ENCODE data around the gene CGN.

CGN gene

DNA sequence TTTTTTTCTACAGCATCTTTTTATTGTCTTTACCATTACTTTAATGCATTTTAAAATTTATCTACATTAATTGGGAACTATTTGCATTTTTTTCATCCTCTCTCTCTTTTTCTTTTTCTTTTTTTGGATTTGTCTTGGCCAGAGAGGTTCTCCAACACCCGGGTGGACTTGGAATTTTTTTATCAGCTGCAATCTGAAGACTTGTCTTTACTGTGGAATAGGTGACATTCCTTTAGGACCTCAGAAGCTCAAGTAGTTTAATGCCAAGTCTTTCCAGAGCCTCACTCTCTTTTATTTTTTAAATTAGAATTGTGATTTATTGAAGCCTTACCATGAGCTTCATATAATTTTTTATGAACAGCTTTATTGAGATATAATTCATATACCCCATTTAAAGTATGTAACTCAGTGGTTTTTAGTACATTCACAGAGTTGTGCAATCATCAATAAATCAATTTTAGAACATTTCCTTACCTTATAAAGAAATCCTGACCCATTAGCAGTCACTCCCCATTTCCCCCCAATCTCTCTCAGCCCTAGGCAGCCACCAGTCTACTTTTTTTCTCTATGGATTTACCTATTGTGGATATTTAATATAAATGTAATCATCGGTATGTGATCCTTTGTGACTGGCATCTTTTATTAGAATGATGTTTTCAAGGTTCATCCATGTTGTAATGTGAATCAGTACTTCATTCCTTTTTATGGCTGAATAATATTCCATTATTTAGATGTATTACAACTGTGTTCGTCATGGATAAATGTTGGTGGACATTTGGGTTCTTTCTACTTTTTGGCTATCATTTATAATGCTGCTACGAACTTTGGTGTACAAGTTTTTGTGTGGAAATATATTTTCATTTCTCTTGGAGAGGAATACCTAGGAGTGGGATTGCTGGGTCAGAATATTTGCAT, 35.1 kb downstream of the CGN start:
- DNase-seq (ENCODE audit: low read depth in 2 of 3, low spot score in 2 of 3), result no peak

DNA sequence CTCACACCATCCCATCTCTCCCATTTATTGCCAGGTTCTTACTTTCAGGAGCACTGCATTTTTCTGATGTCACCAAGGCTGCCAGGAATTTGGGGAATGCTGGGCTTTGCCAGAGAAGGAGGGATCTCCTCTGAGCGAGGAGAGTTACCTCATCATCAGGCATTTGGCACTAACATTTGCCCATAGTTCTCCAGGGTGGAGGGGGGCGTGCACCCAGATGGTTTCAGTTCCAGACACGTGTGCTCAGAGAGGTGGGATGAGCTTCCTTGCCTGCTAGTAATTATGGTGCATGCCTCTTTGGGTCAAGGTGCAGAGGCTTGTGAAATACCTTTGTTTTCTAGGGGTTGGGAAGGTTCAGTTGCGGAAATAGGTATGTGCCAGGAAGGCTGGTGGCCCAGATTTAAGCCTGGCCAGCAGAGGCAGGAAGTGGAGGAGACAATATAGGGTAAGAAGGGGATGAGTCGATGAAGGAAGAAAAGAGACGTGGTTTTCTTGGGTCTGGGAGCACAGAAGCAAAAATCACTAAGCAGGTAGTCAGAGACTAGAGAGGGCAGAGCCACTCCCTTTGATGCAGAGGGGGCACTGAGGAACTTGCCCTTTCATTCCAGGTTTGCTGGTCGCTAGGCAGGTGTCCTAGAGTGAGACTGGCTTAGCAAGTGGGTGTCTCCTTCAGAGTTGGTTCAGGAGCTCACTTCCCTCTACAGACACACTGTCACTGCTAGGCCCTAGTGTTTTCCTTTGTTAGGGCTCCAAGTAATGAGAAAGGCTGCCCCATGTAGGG, 36.1 kb downstream of the CGN start:
- DNase-seq (ENCODE audit: low read depth in 2 of 3, low spot score in 2 of 3), result no peak

DNA sequence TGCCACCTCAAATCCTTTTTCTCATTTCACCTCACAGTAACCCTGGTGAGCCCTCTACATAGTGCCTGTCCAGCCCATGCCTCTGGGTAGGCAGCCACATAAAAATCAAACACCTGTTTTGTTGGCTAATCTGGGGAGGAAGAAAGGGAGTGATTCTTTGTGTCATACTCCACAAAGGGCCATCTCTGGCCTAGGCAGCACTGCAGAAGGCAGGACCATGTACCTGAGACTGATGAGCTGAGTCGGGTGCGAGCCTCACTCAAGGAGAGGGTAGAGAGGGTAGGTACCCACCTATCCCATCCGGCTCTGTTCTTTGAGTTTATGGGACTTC, 36.7 kb downstream of the CGN start:
- no peak for DNase-seq (ENCODE audit: low read depth in 2 of 3, low spot score in 2 of 3)

DNA sequence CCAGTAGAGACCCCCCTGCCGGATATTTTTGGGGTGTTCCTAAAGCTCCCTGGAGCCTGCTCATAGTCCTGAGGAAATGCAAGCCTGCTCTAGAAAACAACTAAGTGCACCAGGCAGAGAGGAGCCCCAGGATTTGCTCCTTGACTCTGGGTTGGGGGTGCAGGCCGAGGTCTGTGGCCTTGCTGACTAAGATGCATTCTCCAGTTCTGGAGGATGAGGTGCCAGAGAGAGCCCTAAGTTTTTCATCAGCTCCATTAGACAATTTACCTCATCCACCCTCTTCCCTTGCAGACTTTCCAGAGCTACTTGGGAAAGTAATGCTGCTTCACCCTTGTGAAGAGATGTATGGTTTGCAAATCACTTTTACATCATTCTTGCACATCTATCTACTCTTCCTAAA, 38.0 kb downstream of the CGN start:
- no peak for DNase-seq (ENCODE audit: low read depth in 2 of 3, low spot score in 2 of 3)

DNA sequence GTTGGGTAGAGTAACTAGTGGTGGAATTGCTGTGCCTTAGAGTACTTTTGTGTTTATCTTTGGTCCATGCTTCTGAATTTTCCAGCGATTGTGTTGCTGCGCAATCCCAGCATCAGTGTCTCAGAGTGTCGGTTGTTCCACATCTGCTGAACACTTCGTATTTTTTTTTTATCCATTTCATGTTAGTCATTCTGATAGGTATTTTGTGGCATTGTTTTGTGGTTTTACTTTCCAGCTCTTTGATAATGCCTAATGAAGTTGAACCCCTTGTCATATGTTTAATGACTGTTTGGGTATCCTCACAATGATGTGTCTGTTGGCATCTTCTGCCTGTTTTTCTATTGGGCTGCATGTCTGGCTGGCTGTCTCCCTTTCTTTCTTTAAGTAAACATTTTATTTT, 42.5 kb downstream of the CGN start:
- DNase-seq (ENCODE audit: low read depth in 2 of 3, low spot score in 2 of 3), result no peak

DNA sequence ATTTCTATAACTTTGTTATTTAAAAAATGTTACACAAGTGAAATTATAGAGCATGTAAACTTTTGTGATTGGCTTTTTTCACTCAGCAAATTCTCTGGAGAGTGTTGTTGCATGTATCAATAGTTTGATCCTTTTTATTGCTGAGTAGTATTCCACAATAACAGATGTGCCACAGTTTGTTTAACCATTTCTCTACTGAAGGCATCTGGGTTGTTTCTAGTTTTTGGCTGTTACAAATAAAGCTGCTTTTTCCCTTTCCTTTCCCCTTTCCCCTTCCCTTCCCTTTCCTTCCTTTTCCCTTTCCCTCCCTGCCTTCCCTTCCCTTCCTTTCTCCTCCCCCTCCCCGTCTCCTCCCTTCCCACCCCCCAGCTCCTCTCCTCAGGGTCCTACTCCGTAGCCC, 44.9 kb downstream of the CGN start:
- no peak for DNase-seq (ENCODE audit: low read depth in 2 of 3, low spot score in 2 of 3)

DNA sequence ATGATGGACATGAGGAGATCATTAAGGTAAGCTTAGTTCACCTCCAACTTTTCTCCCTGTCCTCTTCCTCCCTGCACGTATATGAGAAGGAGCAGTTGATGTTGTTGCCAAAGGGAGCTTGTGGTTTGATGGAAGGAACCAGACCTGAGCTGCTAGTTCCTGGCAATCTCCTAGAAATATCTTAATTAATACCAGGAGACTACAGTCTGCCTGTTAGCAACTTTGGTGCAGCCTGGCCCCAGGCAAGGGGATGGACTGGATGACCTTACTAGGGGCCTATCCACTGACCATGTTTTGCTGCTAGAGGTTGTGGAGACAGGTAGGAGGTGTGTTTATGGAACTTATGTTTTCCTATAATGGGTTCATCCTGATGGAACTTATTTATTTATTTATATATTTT, 51.5 kb downstream of the CGN start:
- DNase-seq (ENCODE audit: low read depth in 2 of 3, low spot score in 2 of 3), result no peak

DNA sequence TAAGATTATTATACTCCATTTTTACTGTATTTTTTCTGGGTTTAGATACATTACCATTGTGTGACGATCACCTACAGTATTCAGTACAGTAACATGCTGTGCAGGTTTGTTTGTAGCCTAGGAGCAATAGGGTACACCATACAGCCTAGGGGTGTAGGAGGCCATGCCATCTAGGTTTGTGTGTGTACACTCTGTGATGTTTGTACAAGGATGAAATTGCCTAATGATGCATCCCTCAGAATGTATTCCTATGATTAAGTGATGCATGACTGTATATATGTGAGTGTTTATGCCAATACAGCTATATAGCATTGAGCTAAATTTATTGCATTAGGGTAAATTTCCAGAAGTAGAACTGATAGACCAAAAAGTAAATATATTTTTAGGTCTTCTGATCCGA, 52.2 kb downstream of the CGN start:
- DNase-seq (ENCODE audit: low read depth in 2 of 3, low spot score in 2 of 3), result no peak

DNA sequence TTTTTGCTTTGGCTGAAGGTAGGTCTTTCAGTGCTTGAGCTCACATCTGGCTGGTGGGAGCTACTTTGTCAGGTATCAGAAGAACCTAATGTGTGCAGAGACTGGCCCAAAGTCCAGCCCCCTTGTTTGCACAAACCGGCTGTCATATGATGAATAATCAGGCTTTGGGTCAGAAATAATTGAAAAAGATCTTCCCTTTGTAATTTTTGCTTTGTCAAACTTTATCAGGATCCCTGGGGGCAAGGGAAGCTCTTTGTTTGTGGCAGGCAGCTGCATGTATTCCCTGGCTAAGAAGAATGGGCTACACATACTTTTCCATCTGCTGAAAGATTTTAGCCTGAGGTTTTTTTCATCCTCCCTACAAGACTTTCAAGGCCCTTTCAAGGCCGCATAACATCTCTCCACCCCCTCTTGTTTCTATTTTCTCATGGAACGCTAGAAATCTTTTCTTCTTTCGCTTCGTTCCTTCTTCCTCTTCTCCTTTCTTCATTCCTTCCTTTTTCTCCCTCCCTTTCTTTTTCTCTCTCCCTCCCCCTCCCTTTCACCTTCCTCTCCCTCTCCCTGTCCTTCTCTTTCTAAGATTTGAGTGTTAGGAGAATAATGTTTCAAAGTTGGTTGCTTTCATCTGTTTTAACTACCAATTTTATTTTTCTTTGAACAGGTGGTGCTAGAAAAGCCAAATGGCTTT, 54.5 kb downstream of the CGN start:
- DNase-seq (ENCODE audit: low read depth in 2 of 3, low spot score in 2 of 3), result no peak

DNA sequence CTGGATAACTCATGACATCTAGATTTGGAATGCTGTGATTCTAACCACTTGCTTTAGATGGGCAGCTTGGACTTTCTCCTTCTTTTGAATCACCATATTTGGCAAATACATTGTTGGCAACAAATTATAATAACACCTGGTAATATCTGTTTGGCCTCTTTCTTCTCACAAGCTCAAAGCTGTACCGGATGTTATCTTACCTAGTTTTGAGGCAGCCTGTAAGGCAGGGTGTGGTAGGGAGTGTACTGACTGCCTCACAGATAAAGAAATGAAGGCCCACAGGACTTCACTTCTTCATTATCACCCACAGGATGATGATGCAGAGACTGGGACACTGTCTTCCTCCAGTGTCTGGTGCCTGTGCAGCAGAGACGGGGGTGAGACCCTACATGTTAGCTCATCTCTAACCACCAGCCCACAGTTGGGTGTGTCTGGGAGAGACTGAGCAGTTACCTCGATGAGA, 57.5 kb downstream of the CGN start:
- no peak for DNase-seq (ENCODE audit: low read depth in 2 of 3, low spot score in 2 of 3)

DNA sequence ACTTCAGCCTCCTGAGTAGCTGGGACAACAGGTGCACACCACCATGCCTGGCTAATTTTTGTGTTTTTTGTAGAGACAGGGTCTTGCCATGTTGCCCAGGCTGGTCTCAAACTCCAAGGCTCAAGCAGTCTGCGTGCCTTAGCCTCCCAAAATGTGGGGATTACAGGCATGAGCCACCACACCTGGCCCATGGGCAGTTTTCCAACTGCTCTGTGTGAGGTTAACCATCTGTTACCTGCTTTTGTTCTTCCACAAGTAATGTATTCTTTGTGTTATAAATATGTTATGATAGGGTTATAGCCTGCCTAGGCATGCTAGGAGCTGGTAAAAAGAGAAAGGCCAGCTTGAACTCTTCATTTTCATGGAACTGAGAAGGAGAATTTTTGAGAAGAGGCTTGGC, 59.6 kb downstream of the CGN start:
- no peak for DNase-seq (ENCODE audit: low read depth in 2 of 3, low spot score in 2 of 3)

DNA sequence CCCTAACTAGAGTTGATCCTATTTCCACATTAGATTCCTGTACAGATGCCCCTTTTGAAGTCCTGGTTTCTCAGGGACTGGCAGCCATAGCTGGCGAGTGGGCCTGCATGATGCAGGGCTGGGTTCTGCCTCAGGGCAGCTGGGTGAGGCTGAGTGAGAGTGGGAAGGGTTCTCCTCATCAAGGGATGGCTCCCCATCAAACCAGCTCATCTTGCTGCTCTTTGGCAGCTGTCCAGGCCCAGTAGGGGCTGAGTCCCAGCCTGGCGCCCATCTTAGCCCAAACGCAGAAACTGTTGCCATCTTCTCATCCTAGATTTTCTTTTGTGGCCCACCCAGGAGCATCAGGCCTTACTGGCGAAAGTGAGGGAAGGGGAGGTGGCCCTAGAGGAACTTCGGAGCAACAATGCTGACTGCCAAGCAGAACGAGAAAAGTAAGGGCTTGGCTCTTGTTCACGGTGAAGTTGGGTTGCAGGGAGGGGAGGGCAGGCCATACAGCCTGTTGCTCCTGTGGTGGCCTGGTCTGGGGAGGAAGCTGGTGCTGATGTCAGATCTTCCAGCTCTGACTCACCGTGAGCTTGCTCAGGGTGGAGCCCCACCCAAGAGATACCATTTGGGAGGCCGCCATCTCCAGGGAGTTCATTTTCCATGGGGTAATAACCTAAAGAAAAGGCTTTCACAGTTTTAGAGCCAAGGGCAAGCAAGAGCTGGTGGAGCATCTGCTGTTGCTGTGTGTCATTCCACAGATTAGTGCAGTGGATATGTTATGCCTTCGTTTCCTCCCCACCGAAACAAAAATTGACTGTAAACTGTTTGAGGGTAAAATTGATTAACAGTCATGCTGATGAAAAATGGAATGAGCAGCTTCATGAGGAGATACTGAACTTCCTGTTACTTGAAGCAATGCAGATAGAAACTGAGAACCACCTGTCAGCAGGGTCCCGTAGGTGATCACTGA, 63.7 kb downstream of the CGN start:
- peak in 2 of 3 experiments; percentile 4 to 10 for DNase-seq (ENCODE audit: low read depth in 2 of 3, low spot score in 2 of 3)

DNA sequence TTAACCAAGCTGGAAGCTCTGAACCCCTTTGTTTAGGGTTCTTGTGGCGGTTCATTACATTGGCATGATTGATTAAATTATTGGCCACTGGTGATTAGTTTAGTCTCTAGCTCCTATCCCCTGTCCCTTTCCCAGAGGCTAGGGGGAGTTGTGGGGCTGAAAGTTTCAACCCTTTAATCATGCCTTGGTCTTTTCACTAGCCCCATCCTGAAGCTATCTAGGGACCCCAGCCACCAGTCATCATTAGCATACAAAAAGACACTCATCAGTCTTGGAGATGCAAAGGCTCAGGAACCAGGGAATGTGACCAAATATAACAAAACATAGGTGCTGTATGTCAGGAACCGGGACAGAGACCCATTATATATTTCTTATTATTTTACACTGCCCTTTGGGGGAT, 66.0 kb downstream of the CGN start:
- no peak for DNase-seq (ENCODE audit: low read depth in 2 of 3, low spot score in 2 of 3)

DNA sequence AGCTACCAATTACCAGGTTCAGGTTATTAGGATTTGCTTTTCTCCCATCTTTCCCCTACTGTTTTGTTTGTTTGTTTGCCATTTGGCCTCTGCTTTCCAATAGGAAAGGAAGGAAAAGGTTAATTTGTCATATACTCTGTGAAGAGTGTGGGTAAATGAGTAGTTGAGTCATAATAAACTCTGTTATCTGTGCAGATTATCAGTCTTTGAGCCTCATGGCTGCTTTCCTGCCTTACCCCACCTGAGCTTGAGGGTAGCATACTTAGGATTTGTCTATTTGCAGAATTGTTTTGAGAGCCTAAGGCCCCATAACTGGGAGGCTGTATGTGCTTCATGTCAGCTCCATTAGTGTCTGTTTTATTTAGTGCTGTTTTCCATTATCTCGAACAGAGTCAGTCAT, 67.8 kb downstream of the CGN start:
- no peak for DNase-seq (ENCODE audit: low read depth in 2 of 3, low spot score in 2 of 3)

DNA sequence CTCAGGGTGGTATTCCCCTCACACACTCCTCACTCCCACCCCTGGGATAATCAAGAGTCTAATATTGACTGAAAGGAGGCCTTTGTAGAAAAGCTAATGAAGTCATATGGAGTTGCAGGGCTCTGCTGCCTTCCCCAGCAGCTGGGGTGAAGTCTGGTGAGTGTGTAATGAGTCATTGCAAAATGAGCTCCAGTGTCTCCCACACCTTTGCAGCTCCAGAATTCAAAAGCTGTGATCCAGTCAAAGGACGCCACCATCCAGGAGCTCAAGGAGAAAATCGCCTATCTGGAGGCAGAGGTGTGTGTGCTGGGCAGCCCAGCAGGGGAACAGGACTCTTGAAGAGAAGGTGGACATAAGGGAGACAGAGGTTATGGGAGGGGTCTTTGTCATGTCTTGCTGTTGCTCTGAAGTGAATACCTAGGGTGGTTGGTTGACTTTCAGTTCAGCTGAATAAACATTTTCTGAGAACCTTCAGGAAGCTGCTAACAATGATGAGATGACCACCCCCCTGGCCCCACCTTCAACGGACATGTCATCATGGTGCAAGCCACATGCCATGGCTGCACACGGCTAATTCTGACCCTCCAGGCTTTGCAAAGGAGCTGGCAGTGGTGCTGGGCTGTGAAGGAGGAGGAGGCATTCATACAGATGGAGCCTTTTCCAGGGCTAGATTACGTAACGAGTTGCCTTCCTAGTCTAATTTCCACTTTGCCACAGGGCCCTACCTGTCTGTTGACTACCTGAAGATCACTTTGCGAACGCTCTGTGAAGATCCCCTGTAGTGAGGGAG, 68.4 kb downstream of the CGN start:
- no peak for DNase-seq (ENCODE audit: low read depth in 2 of 3, low spot score in 2 of 3)

DNA sequence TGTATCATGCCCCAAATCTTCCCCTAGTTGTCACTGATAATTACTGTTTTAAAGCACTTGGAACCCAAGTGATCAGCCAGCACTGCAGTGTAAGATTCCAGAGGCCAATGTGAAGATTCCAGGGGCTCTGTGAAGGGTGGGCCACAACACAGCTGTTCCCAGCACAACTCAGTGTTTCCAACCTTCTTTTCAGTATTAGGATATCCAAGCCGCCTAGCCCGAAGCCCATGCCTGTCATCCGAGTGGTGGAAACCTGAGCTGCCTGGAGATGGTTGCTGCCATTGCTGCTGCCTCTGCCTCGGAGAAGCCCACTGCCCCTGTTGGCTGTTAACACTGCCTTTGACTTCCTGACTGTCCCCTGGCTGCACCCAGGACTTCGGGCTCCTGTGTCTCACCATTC, 70.3 kb downstream of the CGN start:
- DNase-seq (ENCODE audit: low read depth in 2 of 3, low spot score in 2 of 3), result no peak

DNA sequence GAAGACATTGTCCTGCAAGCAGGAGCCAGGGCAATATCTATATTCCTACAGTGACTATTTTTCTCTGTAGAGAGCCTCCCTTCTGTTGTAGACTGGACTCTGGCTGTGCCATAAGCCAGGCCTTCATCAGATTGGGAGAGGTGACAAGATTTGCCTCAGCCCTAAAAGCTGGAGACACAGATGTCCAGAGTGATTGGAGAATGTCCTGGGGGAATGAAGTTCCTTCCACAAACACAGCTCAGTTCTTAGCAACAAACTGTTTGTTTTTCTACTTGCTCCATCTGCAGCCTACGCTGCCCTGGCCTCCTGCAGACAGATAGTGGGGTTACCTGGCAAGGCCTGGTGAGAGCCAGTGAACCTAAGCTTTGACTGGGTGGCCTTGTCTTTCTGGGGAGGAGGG, 70.7 kb downstream of the CGN start:
- DNase-seq (ENCODE audit: low read depth in 2 of 3, low spot score in 2 of 3), result no peak

DNA sequence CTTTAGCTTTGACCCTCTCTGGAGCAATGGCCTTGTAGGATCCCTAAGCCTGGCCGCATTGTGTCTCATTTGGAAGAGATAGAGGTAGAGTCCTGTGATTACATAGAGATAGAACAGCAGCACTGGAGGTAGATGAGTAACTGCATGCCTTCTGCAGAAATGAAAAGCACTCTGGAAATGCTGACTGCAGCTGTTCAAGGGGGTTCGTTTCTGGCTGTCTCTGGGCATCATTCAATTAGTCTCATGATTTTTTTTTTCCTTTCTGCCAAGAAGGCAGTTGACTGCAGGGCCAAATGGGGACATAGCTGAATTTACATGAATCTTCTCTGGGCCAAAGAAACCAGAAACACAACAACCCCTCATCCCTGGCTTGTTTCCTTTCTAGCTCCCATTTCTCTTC, 72.6 kb downstream of the CGN start:
- no peak for DNase-seq (ENCODE audit: low read depth in 2 of 3, low spot score in 2 of 3)

DNA sequence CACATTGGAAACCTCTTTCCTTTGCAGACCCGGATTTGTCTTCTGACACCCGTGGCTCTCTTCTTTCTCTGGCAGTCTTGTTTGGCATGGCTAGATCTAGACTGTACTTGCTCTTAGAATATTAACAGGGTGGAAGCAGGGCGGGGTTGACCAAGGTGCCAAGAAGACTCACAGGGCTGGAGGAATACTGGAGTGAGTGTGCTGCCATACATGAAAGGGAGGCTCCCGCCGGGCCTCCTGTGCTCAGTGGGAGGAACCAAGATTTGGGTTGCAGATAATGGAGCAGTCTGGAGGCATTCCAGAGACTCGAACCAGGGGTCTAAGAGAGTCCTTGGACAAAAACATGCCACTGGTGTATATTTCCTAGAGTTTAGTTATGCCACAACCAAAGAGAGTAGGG, 73.1 kb downstream of the CGN start:
- no peak for DNase-seq (ENCODE audit: low read depth in 2 of 3, low spot score in 2 of 3)

DNA sequence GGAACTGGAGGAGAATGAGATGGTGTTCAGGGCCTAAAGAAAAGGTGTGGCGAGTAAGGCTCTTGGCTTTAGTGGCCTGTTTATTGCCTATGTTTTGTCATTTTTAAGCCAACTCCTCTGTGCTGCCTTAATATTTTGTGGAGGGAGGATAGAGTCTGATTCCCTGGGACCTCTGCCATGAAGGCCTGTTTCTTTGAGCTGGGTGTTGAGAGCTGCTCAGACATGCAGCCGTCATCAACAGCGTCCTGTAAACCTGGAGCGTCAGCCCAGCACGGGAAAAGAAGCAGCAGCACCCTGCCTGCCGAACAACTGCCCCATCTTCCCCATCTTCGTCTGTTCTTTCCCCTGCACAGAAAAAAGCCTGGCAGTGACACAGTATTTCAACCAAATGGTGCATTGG, 73.6 kb downstream of the CGN start:
- no peak for DNase-seq (ENCODE audit: low read depth in 2 of 3, low spot score in 2 of 3)

Measured in activated CD8-positive, alpha-beta memory T cell treated with anti-CD3 and anti-CD28 coated beads for 48 hours (primary cell).